HG02970 (cell line): ENCODE results near the gene IFNB1.

ENCODE experiments used
- ATAC-seq: cut with Tn5 transposase; IDR thresholded peaks from one replicate; pipeline ENCODE4 v1.9.1; 2021; ENCODE audit warnings: mild to moderate bottlenecking, moderate library complexity, moderate number of reproducible peaks; ENCODE audit not compliant: unreplicated experiment, low FRiP score

The IFNB1 gene

GRCh38 chr9:21077781-21078180, at the start of gene IFNB1:
Gene IFNB1 (minus strand): TSS chr9:21077942. CDS start chr9:21077869, 73 bp downstream.
- ATAC-seq: no peak

GRCh38 chr9:21121595-21122251, 44.0 kb upstream of the IFNB1 start:
- no peak for ATAC-seq

- no peak for ATAC-seq
Observed at GRCh38 chr9:21121079-21121478, 43.3 kb upstream of the IFNB1 start.

GRCh38 chr9:21119093-21119770, 41.5 kb upstream of the IFNB1 start:
- no peak for ATAC-seq

GRCh38 chr9:21114311-21114710, 36.6 kb upstream of the IFNB1 start:
- ATAC-seq: no peak

GRCh38 chr9:21110708-21111576, 33.2 kb upstream of the IFNB1 start:
- ATAC-seq: no peak

GRCh38 chr9:21104787-21105186, 27.0 kb upstream of the IFNB1 start:
- no peak for ATAC-seq

- no peak for ATAC-seq
Observed at GRCh38 chr9:21102305-21102704, 24.6 kb upstream of the IFNB1 start.

GRCh38 chr9:21097817-21098216, 20.1 kb upstream of the IFNB1 start:
- no peak for ATAC-seq

GRCh38 chr9:21096901-21097255, 19.1 kb upstream of the IFNB1 start:
- ATAC-seq: no peak

GRCh38 chr9:21096172-21096900, 18.6 kb upstream of the IFNB1 start:
- no peak for ATAC-seq

- ATAC-seq: no peak
Observed at GRCh38 chr9:21095561-21095960, 17.8 kb upstream of the IFNB1 start.

- ATAC-seq: no peak
Observed at GRCh38 chr9:21086538-21086937, 8.8 kb upstream of the IFNB1 start.

- ATAC-seq: no peak
Observed at GRCh38 chr9:21085005-21085404, 7.3 kb upstream of the IFNB1 start.

GRCh38 chr9:21084242-21084850, 6.6 kb upstream of the IFNB1 start:
- ATAC-seq: no peak

- ATAC-seq: no peak
Observed at GRCh38 chr9:21082671-21083070, 4.9 kb upstream of the IFNB1 start.

GRCh38 chr9:21081999-21082398, 4.3 kb upstream of the IFNB1 start:
- no peak for ATAC-seq

- ATAC-seq: no peak
Observed at GRCh38 chr9:21081451-21081850, 3.7 kb upstream of the IFNB1 start.

- no peak for ATAC-seq
Observed at GRCh38 chr9:21080793-21081192, 3.1 kb upstream of the IFNB1 start.

GRCh38 chr9:21078702-21079101, 960 bp upstream of the IFNB1 start:
- no peak for ATAC-seq
